IPS-18c (cell line): ENCODE data around the gene SOX15.
A peak's percentile ranks its signal among the peaks of the same experiment; 100 is the strongest.
"Not testable (repeated sequence)": the region's sequence is repeated elsewhere in the genome, so short reads cannot be mapped to it uniquely, and the experiment has no call there.

Source experiments
- H3K4me3 ChIP-seq: 2 replicates; pipeline ENCODE4 v1.7.0; 2013; ENCODE audit warnings: low read depth, mild to moderate bottlenecking, low read length, moderate library complexity; ENCODE audit not compliant: insufficient read depth
- H3K9me3 ChIP-seq: one replicate; pipeline ENCODE4 v1.6.1; 2013; ENCODE audit warnings: mild to moderate bottlenecking, low read length, moderate library complexity; ENCODE audit not compliant: control insufficient read depth, insufficient read depth

Gene SOX15

GRCh38 chr17:7589891-7590691 is at the start of gene SOX15:
TSS of gene SOX15 (minus strand) at chr17:7590094. CDS start at chr17:7589676, 418 bp downstream.
- H3K9me3 ChIP-seq: no peaks in the 10 kb centered on the region
- peak within 1 kb of the TSS; percentile 75 for H3K4me3 ChIP-seq

- Histone ChIP-seq H3K9me3 (no peaks in the 10 kb centered on the region), H3K4me3 (no peak overlapping the region)
Measured at GRCh38 chr17:7636163-7636562, 46.3 kb upstream of the SOX15 start.

- no peak overlapping the region for H3K4me3 ChIP-seq
- H3K9me3 ChIP-seq: no peaks in the 10 kb centered on the region
Measured at GRCh38 chr17:7634384-7634783, 44.5 kb upstream of the SOX15 start.

GRCh38 chr17:7633093-7633492 is 43.2 kb upstream of the SOX15 start:
- H3K4me3 ChIP-seq: no peak overlapping the region

DNA sequence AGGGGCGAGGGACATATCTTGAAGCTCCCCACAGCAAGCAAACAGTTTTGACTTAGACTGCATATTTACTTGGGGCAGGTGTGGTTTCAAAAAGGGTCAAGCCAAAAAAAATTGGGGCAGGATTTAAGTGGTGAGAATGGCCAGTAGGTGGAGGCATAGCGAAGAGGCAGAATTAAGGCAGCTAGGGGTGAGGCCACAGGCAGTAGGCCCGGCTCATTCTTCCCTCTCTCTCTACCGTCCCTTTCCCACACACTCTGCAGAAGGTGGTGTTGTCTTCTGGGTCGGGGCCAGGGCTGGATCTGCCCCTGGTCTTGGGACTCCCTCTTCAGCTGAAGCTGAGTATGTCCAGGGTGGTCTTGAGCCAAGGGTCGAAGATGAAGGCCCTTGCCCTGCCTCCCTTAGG is 42.6 kb upstream of the SOX15 start:
- no peak overlapping the region for H3K4me3 ChIP-seq
- no peaks in the 10 kb centered on the region for H3K9me3 ChIP-seq

More at GRCh38 chr17:7633093-7633492, 43.2 kb upstream of the SOX15 start:
- H3K9me3 ChIP-seq: no peaks in the 10 kb centered on the region

GRCh38 chr17:7631398-7632380 is 41.8 kb upstream of the SOX15 start:
- no peak overlapping the region for H3K4me3 ChIP-seq
- no peaks in the 10 kb centered on the region for H3K9me3 ChIP-seq

DNA sequence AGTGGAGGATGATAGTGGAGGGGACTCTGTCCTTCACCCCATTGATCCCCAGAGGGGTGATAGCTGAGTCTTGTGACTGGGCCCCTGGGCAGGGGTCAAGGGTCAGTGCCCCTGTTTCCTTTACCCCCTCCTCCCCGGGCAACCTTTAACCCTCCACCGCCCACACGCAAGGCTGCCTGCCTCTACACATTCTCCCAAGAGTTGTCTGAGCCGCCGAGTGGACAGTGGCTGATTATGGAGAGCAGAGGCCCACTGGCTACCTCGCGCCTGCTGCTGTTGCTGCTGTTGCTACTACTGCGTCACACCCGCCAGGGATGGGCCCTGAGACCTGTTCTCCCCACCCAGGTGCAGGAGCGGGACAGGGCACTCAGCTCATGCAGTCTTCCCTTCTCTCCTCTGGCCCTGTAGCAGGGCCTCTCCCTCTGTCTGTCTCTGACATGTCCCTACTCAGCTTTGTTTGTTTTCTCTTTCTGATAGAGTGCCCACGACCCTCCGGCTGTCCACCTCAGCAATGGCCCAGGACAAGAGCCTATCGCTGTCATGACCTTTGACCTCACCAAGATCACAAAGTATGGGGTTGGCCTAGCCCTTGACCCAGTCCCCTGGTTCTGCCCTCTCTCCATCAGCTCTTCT is 40.2 kb upstream of the SOX15 start, which contains the start of gene SHBG:
TSS of gene SHBG (plus strand) at position 197 of the 633 bp plus-strand sequence. CDS start at position 235, 38 bp downstream.
- Histone ChIP-seq H3K9me3 (no peaks in the 10 kb centered on the region), H3K4me3 (no peak within 1 kb of the TSS; the same call in 1 of the 2 replicates)

GRCh38 chr17:7627250-7628121 is 37.6 kb upstream of the SOX15 start, which contains the start of gene SAT2:
TSS of gene SAT2 (minus strand) at chr17:7627821. CDS start at chr17:7627635, 186 bp downstream.
- Histone ChIP-seq H3K9me3 (no peaks in the 10 kb centered on the region), H3K4me3 (peak within 1 kb of the TSS; percentile 94)

- Histone ChIP-seq H3K4me3 (peak overlapping the region; percentile 94), H3K9me3 (no peaks in the 10 kb centered on the region)
Measured at GRCh38 chr17:7626956-7627249, 37.0 kb upstream of the SOX15 start.

DNA sequence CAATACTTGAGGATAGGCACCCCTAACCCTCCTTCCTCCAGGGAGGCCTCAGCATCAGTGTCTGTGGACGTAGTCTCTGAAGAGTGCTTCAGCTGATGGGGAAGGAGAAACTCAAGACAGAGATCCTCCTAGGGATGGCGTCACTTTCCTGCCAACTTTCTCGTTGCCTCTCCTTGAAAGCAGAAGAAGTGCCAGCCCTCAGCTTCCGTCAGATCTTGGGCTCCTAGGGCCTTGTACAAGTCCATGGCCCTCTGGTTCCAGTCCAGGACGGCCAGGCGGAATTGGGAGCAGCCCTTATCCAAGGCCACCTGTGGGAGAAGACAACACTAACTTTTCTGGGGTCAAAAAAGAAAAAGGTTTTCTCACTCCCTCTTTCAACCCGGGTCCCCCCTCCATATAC is 36.4 kb upstream of the SOX15 start:
- Histone ChIP-seq H3K4me3 (peak overlapping the region; percentile 94), H3K9me3 (no peaks in the 10 kb centered on the region)

- not testable (repeated sequence) for H3K9me3 ChIP-seq, H3K4me3 ChIP-seq
Measured at GRCh38 chr17:7625749-7626148, 35.9 kb upstream of the SOX15 start.

DNA sequence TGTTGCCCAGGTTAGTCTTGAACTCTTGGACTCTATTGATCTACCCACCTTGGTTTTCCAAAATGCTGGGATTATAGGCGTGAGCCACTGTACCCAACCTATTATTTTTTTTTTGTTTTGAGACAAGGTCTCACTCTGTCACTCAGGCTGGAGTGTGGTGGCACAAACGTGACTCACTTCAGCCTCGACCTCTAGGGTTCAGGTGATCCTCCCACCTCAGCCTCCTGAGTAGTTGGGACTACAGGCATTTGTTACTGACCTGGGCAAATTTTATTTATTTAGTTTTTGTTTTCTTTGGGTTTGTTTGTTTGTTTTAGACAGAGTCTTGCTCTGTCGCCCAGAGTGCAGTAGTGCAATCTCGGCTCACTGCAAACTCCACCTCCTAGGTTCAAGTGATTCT is 33.8 kb upstream of the SOX15 start:
- Histone ChIP-seq H3K9me3 (no peaks in the 10 kb centered on the region), H3K4me3 (no peak overlapping the region)

DNA sequence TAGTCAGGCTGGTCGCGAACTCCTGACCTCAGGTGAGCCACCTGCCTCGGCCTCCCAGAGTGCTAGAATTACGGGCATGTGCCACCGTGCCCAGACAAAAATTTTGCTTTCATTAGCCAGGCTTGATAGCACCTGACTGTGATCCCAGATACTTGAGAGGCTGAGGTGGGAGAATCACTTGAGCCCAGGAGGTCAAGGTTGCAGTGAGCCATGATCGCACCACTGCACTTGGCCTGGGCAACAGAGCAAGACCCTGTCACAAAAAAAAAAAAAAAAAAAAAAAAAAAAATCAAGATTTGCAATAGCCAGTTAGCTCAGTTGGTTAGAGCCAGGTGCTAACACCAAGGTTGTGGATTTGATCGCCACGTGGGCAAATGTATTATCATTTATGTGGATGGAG is 30.9 kb upstream of the SOX15 start:
- no peak overlapping the region for H3K4me3 ChIP-seq
- H3K9me3 ChIP-seq: no peaks in the 10 kb centered on the region

DNA sequence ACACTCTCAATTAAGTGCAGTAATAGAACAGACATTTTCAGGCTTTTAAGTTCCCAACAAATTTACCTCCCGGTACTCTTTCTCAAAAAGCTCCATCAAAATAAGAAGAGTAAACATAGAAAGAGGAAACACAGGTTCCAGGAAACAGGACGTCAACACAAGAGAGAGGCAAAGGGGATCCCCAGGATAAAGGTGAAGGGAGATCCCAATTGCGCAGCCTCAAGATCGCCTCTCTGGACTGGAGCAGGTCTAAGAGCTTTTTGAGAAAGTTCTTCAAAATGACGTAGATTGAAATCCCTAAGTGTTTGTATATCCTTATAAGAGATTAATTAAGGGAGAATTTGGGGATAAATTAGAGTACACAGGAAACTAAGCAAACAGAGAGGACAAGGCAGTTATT is 28.7 kb upstream of the SOX15 start:
- no peaks in the 10 kb centered on the region for H3K9me3 ChIP-seq
- no peak overlapping the region for H3K4me3 ChIP-seq

- Histone ChIP-seq H3K4me3 (peak overlapping the region; percentile 2; the same call in 1 of the 2 replicates), H3K9me3 (no peaks in the 10 kb centered on the region)
Measured at GRCh38 chr17:7615265-7615747, 25.4 kb upstream of the SOX15 start.

DNA sequence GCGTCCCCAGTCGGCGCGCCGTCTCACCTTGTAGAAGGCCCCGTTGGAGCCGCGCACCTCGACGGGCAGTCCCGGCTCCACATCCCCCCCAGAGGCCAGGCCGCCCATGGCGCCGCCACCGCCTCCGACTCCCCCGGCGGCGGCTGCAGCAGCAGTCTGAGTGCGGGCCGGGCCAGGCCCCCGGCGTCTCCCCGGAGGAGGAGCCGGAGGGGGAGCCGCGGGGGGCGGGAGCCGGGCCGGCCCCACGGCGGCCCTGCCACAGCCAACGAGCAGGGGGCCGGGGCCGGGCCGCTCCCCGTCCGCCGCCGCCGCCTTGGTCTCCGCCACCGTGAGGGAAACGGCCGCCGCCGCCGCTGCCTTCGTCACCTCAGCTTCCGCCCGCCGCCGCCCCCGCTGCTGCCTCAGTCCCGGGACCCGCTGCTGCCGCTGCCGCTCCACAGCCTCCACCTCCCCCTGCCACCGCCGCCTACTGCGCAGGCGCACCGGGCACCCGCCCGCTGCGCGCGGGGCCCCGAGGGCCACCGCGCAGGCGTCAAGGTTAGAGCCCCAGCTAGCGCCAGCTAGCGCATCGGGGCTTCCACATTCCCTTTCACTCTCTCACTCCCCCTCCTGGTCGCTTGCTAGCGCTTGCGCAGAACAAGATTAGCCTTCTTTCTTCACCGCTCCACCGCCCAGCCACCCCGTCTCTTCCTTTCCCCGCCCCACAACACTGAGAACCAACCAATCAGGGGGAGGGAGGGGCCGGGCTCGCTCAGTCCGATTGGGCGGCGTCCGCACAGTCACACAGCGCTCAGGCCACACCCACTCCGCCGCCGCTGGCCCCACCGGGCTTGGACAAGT is 24.8 kb upstream of the SOX15 start, which contains the start of gene FXR2:
TSS of gene FXR2 (minus strand) at position 473 of the 840 bp plus-strand sequence. CDS start at position 108, 365 bp downstream.
- Histone ChIP-seq H3K9me3 (no peaks in the 10 kb centered on the region), H3K4me3 (peak within 1 kb of the TSS; percentile 87)
